HG02840 (cell line): Measurements from ENCODE around the gene TMEM107.
A peak's percentile ranks its signal among the peaks of the same experiment; 100 is the strongest.

Experiments used
- ATAC-seq: cut with Tn5 transposase; IDR thresholded peaks from one replicate; pipeline ENCODE4 v1.9.1; 2021; ENCODE audit warnings: mild to moderate bottlenecking, moderate library complexity, moderate number of reproducible peaks; ENCODE audit not compliant: unreplicated experiment, low FRiP score

The TMEM107 gene

DNA sequence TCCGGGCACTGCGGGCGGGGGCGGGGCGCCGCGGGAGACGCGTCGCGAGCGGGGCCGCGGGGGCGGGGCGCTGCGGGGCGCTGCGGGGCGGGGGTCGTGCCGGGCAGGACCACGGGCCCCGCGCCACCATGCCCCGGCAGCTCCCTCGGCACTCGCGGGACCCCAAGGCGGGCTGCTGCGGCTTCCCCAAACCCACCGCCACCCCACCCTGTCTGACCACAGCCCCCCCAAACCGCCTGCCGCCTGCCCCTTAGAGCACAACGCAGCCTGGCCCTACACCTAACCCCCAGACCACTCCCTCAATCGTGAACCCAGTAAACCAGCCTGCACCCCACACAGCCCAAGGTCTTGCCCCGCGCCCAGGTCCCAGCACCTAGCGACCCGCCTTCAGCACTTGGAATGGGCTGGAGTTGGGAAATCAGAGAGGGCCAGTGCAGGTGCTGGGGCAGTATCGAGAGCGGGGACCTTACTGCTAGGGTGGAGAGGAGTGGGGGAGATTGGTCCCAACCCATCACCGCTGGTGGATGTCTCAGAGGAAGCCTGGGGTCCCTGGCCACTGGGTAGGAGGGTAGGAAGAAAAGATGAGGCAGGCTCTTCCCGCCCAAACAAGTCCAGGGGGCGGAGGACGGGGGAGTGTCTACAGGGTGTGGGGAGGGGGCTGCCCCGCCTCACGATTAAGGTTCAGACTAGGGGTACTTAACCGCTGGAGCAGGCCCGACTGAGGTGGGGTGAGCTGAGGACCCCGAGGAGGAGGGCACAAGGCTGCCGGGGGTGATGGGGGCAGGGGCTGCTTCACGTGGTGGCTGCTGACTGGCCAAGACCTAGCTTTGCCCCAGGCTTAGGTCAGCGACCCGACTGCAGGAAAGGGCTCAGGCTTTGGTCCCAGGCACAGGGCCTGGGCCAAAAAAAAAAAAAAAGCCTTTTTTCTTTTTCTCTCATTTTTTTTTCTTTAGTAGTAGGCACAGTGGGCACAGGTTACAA is 12.9 kb downstream of the TMEM107 start:
- ATAC-seq: no peak

DNA sequence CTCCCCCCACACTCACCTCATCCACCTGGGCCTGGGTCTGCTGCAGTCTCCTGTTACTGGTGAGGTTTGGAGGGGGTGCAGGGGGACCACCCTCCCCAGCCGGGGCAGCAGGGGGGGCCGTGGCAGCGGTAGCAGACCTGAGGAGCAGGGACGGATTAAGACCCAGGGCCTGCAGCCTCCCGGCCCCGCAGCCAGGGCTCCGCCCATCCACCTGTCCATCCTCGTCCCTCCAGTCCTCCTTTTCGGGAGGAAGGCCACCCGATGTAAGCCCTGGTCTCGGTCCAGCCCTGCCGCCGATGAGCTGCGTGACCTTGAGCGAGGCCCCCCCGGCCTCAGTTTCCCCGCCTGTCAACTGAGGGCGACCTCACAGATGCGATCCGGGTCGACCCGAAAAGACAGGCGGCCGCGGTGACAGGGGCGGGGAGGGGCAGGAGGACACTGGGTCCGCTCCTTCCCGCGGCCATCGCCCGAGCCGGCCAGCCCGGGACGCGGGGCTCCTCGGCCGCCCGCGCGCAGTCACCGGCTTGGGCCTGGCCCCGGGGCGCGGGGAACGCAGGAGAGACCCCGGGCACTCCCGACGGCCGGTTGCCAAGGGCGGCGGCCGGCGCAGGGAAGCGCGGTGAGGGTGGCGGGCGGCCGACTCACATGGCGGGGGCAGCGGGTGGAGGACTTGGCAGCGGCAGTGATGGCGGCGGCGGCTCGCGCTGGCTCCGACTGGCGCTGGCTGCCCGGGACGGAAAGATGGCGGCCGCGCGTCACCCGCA is 13.8 kb downstream of the TMEM107 start, which contains the start of gene VAMP2:
Gene VAMP2, minus strand, starts transcription at position 716 of the 764 bp plus-strand sequence. Its CDS starts 69 bp downstream, at position 647.
- no peak for ATAC-seq

- no peak for ATAC-seq
Measured at GRCh38 chr17:8161289-8162232, 14.6 kb downstream of the TMEM107 start.

DNA sequence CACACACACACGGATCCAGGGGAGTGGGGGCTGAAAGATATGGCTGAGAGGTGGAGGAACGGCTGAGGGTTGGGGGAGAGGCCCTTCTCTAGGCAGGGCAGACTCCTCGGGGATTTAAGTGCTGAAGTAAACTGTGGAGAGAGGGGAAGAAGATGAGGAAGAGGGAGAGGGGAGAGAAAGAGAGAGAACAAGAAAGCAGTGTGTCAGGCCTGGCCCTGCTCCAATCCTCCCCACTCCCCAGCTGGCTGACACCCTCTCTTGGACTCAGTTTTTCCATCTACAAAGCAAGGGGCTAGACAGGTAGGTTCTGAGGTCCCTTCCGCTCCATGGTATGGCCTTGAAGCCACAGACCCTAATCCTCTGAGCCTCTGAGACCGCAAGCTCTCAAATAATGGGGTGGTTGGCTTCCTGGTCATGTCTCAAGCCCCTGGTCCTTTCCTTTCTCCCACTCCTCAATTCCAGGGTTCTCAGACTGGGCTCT is 15.4 kb downstream of the TMEM107 start:
- no peak for ATAC-seq

GRCh38 chr17:8160224-8160577 is 16.0 kb downstream of the TMEM107 start:
- ATAC-seq: no peak

DNA sequence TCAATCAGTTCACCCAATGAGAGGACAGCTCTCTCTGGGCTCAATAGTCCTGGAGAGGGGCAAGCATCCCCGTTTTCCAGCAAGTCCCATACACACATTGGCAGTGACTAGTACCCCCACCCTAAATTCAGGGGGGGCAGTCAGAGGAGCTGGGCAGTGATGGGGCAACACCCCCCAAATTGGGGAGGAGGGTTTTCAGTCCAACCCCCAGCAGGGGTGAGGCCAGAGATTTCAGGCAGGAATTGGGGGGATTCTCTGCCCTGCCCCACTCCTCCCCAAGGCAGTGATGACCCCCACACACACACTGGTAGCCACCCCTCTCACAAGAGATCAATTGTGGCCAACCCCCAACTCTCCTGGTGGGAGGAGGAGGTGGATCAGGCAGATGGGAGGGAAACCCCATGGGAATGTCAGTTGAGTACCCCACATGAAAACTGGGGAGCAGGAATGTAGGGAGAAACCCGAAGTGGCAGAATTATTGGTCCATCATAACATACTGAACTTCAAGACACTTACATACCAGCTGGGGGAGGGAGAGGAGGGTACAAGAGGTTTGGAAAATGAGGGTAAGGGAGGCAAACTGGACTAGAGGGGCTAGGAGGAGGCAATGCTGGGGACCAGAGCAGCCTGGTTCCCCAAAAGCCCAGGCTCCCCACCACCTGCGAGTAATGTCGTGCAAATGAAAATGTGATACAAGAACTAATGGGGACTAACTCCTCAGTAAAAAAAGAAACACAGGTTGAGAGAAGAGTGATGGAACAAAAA is 16.5 kb downstream of the TMEM107 start:
- no peak for ATAC-seq

GRCh38 chr17:8159032-8159400 is 17.2 kb downstream of the TMEM107 start:
- no peak for ATAC-seq

- no peak for ATAC-seq
Measured at GRCh38 chr17:8158267-8159031, 17.7 kb downstream of the TMEM107 start.

DNA sequence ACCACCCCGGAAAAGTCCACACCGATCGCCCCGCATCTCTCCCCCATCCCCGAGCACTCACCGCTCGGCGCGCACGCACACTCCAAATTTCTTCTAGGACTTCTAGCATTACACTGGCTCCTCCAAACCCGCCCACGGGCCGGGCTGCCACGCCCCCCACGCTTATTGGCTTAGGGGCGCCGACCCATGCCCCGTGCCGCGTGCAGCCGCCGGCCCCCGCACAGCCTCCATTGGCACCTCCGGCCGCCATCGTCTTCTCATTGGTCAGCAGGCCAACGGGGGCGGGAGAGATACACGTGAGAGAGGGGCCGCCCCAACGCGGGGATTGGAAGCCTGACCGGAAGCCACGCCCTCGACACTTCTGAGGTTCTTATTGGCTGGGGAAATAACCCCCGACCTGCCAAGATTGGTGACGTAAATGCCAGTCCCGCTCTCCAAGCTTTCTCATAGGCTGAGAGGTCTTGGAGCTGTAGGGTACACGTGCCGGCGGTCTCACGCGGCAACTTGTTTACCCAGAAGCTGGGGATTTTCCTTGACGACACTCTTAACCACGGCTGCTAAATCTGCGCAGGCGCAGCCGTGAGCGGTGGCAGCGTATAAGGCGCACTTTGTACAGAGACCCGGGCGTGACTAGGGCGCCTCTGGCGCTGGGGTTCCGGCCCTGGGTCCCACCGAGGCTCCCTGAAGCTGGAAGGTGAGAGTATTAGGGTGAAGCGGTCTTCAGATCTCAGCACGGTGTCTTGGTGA is 19.8 kb downstream of the TMEM107 start:
- peak; percentile 79 for ATAC-seq

- ATAC-seq: no peak
Measured at GRCh38 chr17:8155996-8156245, 20.3 kb downstream of the TMEM107 start.

- ATAC-seq: no peak
Measured at GRCh38 chr17:8155231-8155995, 20.8 kb downstream of the TMEM107 start.

GRCh38 chr17:8154608-8155155 is 21.5 kb downstream of the TMEM107 start:
- ATAC-seq: no peak

GRCh38 chr17:8153957-8154607 is 22.1 kb downstream of the TMEM107 start:
- ATAC-seq: no peak

- ATAC-seq: no peak
Measured at GRCh38 chr17:8153525-8153956, 22.6 kb downstream of the TMEM107 start.

DNA sequence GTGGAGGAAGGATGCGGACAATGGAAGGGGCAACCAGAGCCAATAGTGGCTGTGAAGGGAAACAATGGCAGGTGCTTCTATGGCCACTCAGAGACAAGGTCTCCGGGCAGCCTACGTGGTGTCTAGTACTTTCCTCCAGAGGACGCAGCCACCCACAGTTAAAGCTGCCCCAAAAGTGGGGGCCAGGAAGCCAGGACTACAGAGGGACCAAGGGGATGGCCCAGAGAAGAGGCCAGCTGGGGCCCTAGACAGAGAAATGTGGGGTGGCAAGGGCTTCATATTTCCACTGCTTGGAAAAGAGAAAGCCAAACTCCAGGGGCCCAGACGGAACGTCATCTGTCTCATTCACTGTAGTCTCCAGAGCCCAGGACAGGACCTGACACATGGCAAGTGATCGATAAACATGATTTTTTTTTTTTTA is 23.1 kb downstream of the TMEM107 start:
- ATAC-seq: no peak

GRCh38 chr17:8152112-8152775 is 23.9 kb downstream of the TMEM107 start, which contains the start of gene PER1:
Gene PER1 (minus strand): TSS chr17:8152404. CDS start chr17:8150706, 1,698 bp downstream.
- no peak for ATAC-seq
